H1 (cell line): ENCODE results near the gene TMEM232. TPM values are rescaled to one million over a fixed set of nuclear protein-coding genes. Genes with fewer than 3 reads are reported as not detected.
A peak's percentile ranks its signal among the peaks of the same experiment; 100 is the strongest.

Experiments
- CTCF ChIA-PET: fragments of 300-600 bp; sonication (Branson Sonifier 250); formaldehyde crosslinking; loops from one replicate; lab custom pipeline; 2021; ENCODE audit not compliant: partially characterized antibody; lab: Charles Lee
- POLR2A ChIA-PET: fragments of 300-600 bp; sonication (Branson Sonifier 250); formaldehyde crosslinking; loops from one replicate; lab custom pipeline; 2021; ENCODE audit warnings: inconsistent platforms; ENCODE audit not compliant: partially characterized antibody; lab: Charles Lee
- DNase-seq, 2 experiments: peaks; one replicate each; pipeline versions ENCODE4 v3.0.0 to v3.0.0-alpha.2; 2010 to 2022; ENCODE audit warnings: low spot score in 2 of 2, low read depth in 1 of 2, mixed read lengths in 1 of 2
- FAIRE-seq: peaks from 2 replicates; lab custom pipeline; 2011; peaks lifted over from hg19 to GRCh38; lab: Jason Lieb, UNC
- H2AFZ ChIP-seq: 2 replicates; pipeline ENCODE4 v1.8.1; 2012; ENCODE audit warnings: low read length, inconsistent platforms
- H2AK5ac ChIP-seq: 2 replicates; pipeline ENCODE4 v1.6.1; 2013; ENCODE audit warnings: low read depth, low read length
- H2BK120ac ChIP-seq: replicated peaks from 2 replicates; pipeline ENCODE3; 2013; ENCODE audit warnings: low read depth, low read length, inconsistent platforms
- H2BK12ac ChIP-seq: 2 replicates; pipeline ENCODE4 v1.6.1; 2013; ENCODE audit warnings: low read depth, low read length
- H2BK15ac ChIP-seq: 2 replicates; pipeline ENCODE4 v1.6.1; 2013; ENCODE audit warnings: low read length
- H2BK20ac ChIP-seq: 2 replicates; pipeline ENCODE4 v1.6.1; 2013; ENCODE audit warnings: low read length
- H2BK5ac ChIP-seq: 2 replicates; pipeline ENCODE4 v1.6.1; 2013; ENCODE audit warnings: low read depth, low read length
- H3K14ac ChIP-seq: 2 replicates; pipeline ENCODE4 v1.6.1; 2013; ENCODE audit warnings: inconsistent platforms; ENCODE audit not compliant: insufficient read length
- H3K18ac ChIP-seq: 2 replicates; pipeline ENCODE4 v1.6.1; 2013; ENCODE audit warnings: low read length; ENCODE audit errors: extremely low read depth
- H3K23ac ChIP-seq: 2 replicates; pipeline ENCODE4 v1.6.1; 2013; ENCODE audit warnings: inconsistent platforms; ENCODE audit not compliant: insufficient read length
- H3K23me2 ChIP-seq: 2 replicates; pipeline ENCODE4 v1.6.1; 2013; ENCODE audit warnings: low read depth, low read length
- H3K27ac ChIP-seq: 2 replicates; pipeline ENCODE4 v1.6.1; 2011; ENCODE audit warnings: low read depth, low read length, inconsistent platforms
- H3K27me3 ChIP-seq, 4 experiments: replicated peaks in 1 of 4; 1 replicate in 1 of 4; 2 replicates in 3 of 4; pipeline versions ENCODE4 v1.6.1 to v1.8.1; 2011 to 2013; ENCODE audit warnings: low read length in 3 of 4, mild to moderate bottlenecking in 3 of 4, inconsistent platforms in 2 of 4, mixed read lengths in 2 of 4, moderate library complexity in 1 of 4; ENCODE audit not compliant: control insufficient read depth in 3 of 4, insufficient read depth in 3 of 4; ENCODE audit errors: extremely low read depth in 1 of 4
- H3K36me3 ChIP-seq, 4 experiments: 2 replicates each; pipeline versions ENCODE4 v1.6.1 to v1.8.1; 2011 to 2013; ENCODE audit warnings: mild to moderate bottlenecking in 4 of 4, low read length in 3 of 4, moderate library complexity in 2 of 4, control low read depth in 1 of 4, inconsistent platforms in 1 of 4; ENCODE audit not compliant: insufficient read depth in 4 of 4, control insufficient read depth in 2 of 4
- H3K4ac ChIP-seq: replicated peaks from 2 replicates; pipeline ENCODE3; 2013; ENCODE audit warnings: low read length, low read depth, mixed read lengths, inconsistent platforms; ENCODE audit not compliant: insufficient read length
- H3K4me1 ChIP-seq, 4 experiments: replicated peaks in 1 of 4; 1 replicate in 1 of 4; 2 replicates in 3 of 4; pipeline versions ENCODE4 v1.6.1 to v1.8.1; 2011 to 2013; ENCODE audit warnings: low read length in 3 of 4, inconsistent platforms in 2 of 4, mixed read lengths in 1 of 4; ENCODE audit not compliant: insufficient read depth in 4 of 4, control insufficient read depth in 3 of 4
- H3K4me2 ChIP-seq, 2 experiments: 2 replicates each; pipeline versions ENCODE4 v1.6.1 to v1.8.1; 2011 to 2013; ENCODE audit warnings: low read depth in 2 of 2, low read length in 2 of 2, control low read depth in 1 of 2, inconsistent platforms in 1 of 2, mild to moderate bottlenecking in 1 of 2; ENCODE audit not compliant: insufficient read depth in 1 of 2
- H3K4me3 ChIP-seq, 4 experiments: fragments of 200-600, 300-600 bp in 1 of 4; sonication (generic), shearing (Covaris generic), sonication (Bioruptor Twin) in 1 of 4; 2 replicates each; pipeline versions ENCODE4 v1.5.1 to v1.8.1; 2011 to 2016; ENCODE audit warnings: low read length in 4 of 4, low read depth in 3 of 4, control low read depth in 2 of 4, inconsistent platforms in 2 of 4, mild to moderate bottlenecking in 2 of 4, mixed read lengths in 1 of 4, moderate library complexity in 1 of 4; ENCODE audit not compliant: insufficient read depth in 2 of 4; ENCODE audit errors: extremely low read depth in 1 of 4
- H3K56ac ChIP-seq: replicated peaks from 2 replicates; pipeline ENCODE3; 2013; ENCODE audit warnings: low read depth, mild to moderate bottlenecking, mixed read lengths, low read length, inconsistent platforms; ENCODE audit not compliant: insufficient read length
- H3K79me1 ChIP-seq: 2 replicates; pipeline ENCODE4 v1.6.1; 2013; ENCODE audit warnings: low read depth, low read length, control low read depth
- H3K79me2 ChIP-seq, 2 experiments: 2 replicates each; pipeline versions ENCODE4 v1.6.1 to v1.8.1; 2012 to 2013; ENCODE audit warnings: low read length in 2 of 2, mild to moderate bottlenecking in 2 of 2, inconsistent platforms in 1 of 2; ENCODE audit not compliant: insufficient read depth in 2 of 2, control insufficient read depth in 1 of 2
- H3K9ac ChIP-seq, 4 experiments: replicated peaks in 1 of 4; 1 replicate in 1 of 4; 2 replicates in 3 of 4; pipeline versions ENCODE4 v1.6.1 to v1.8.1; 2011 to 2013; ENCODE audit warnings: low read depth in 3 of 4, low read length in 3 of 4, control low read depth in 2 of 4, mild to moderate bottlenecking in 2 of 4, moderate library complexity in 2 of 4, inconsistent platforms in 1 of 4; ENCODE audit errors: extremely low read depth in 1 of 4
- H3K9me3 ChIP-seq, 2 experiments: 2 replicates each; pipeline versions ENCODE4 v1.6.1 to v1.8.1; 2012 to 2013; ENCODE audit warnings: mild to moderate bottlenecking in 2 of 2, moderate library complexity in 2 of 2, control low read depth in 1 of 2, inconsistent platforms in 1 of 2, low read depth in 1 of 2, low read length in 1 of 2, mixed read lengths in 1 of 2; ENCODE audit not compliant: insufficient read depth in 2 of 2
- H4K20me1 ChIP-seq, 2 experiments: replicated peaks in 1 of 2; 2 replicates each; pipeline versions ENCODE3 to v1.8.1; 2011 to 2013; ENCODE audit warnings: inconsistent platforms in 2 of 2, low read length in 2 of 2, mild to moderate bottlenecking in 1 of 2; ENCODE audit not compliant: insufficient read depth in 2 of 2, control insufficient read depth in 1 of 2
- H4K5ac ChIP-seq: 2 replicates; pipeline ENCODE4 v1.6.1; 2013; ENCODE audit warnings: low read length, low read depth, mixed read lengths, inconsistent platforms; ENCODE audit not compliant: insufficient read length
- H4K8ac ChIP-seq: 2 replicates; pipeline ENCODE4 v1.8.0; 2013; ENCODE audit warnings: mild to moderate bottlenecking, moderate library complexity, low read length, inconsistent platforms; ENCODE audit not compliant: insufficient read depth; ENCODE audit errors: extremely low read depth
- H4K91ac ChIP-seq: replicated peaks from 2 replicates; pipeline ENCODE3; 2013; ENCODE audit warnings: low read length, mixed read lengths, inconsistent platforms; ENCODE audit not compliant: insufficient read length
- JUND ChIP-seq: IDR thresholded peaks from 2 replicates; pipeline ENCODE4 v1.6.1; 2011; ENCODE audit warnings: mild to moderate bottlenecking, improper control_type of control experiment, low read length
- USF2 ChIP-seq: IDR thresholded peaks from 2 replicates; pipeline ENCODE4 v1.6.1; 2011; ENCODE audit warnings: low read length, improper control_type of control experiment
- WGBS, 2 experiments: shearing (Covaris generic) in 1 of 2; methylation state at CpG; one replicate each; pipeline versions ENCODE4 v1.1.6 to v1.1.7; 2013 to 2015; ENCODE audit warnings: low lambda C conversion rate in 2 of 2, mixed read lengths in 2 of 2, inconsistent platforms in 1 of 2, low coverage in 1 of 2, missing lambda C conversion rate in 1 of 2; ENCODE audit not compliant: insufficient replicate concordance in 2 of 2, insufficient coverage in 1 of 2, insufficient read length in 1 of 2; ENCODE audit errors: extremely low coverage in 1 of 2, missing lambda C conversion rate in 1 of 2; 5-methylcytosine and 5-hydroxymethylcytosine counted together
- polyA plus RNA-seq, 7 experiments: library from polyadenylated mRNA; depleted of rRNA in 3 of 7; stranded (reverse) in 5 of 7; unstranded in 2 of 7; fragments of >200 nt in 5 of 7; fragments of 200-250 nt in 2 of 7; gene quantifications; 1 replicate in 5 of 7; 2 replicates in 1 of 7; 4 replicates in 1 of 7; pipeline versions ENCODE4 v1.2.1 to v1.2.3, GENCODE V29; 2011 to 2013; ENCODE audit warnings: missing spikeins in 2 of 7, mixed read lengths in 2 of 7
- total RNA-seq: library from RNA; stranded (reverse); fragmentation: NEBNext Ultra II Directional; extraction: Animal tissue kit (Norgen Biotek cat#: 25700); gene quantifications from 2 replicates; pipeline ENCODE4 v1.2.1, GENCODE V29; 2021

TMEM232 gene
- total and polyA plus RNA-seq, 2 of the 8 experiments (the other 6 are each of a cell fraction or from before 2014, with no cell fraction given): 0.38 to 1.3 TPM

GRCh38 chr5:110463106-110463505 lies 263.4 kb downstream of the TMEM232 start:
- no peak overlapping the region for H4K5ac ChIP-seq
- no peak for TF ChIP-seq JUND
- TF ChIP-seq USF2: no peak
- DNase-seq (no peak), FAIRE-seq (no peak)
- no peak overlapping the region for H3K4ac ChIP-seq
- H2AK5ac ChIP-seq: no peak overlapping the region
- no peak overlapping the region for H4K8ac ChIP-seq
- no peaks in the 10 kb centered on the region for H3K36me3 ChIP-seq
- H3K23me2 ChIP-seq: no peaks in the 10 kb centered on the region; the same call in 1 of the 2 replicates
- ChIA-PET CTCF (no interaction called here), POLR2A (no interaction called here)
- H3K79me1 ChIP-seq: no peaks in the 10 kb centered on the region
- no peak overlapping the region for H2BK20ac ChIP-seq
- no peak overlapping the region for H3K56ac ChIP-seq
- H3K27ac ChIP-seq: no peak overlapping the region
- peak overlapping the region in 1 of 4 experiments; percentile 13; a peak in 1 of 7 replicates for H3K9ac ChIP-seq
- H3K4me2 ChIP-seq: no peak overlapping the region
- no peaks in the 10 kb centered on the region for H4K20me1 ChIP-seq
- no peak overlapping the region for H2BK5ac ChIP-seq
- H3K27me3 ChIP-seq: no peaks in the 10 kb centered on the region
- H2AFZ ChIP-seq: no peak overlapping the region
- H3K23ac ChIP-seq: no peak overlapping the region
- no peaks in the 10 kb centered on the region for H3K79me2 ChIP-seq
- H2BK12ac ChIP-seq: no peak overlapping the region
- H2BK15ac ChIP-seq: no peak overlapping the region
- no peak overlapping the region for H2BK120ac ChIP-seq
- H3K4me3 ChIP-seq: no peak overlapping the region
- H3K4me1 ChIP-seq: no peaks in the 10 kb centered on the region; a peak in 1 of 7 replicates
- H4K91ac ChIP-seq: no peak overlapping the region
- 89% methylated on average over 2 of the region's 2 CpGs; no CpG with 5 or more reads in 1 of the 2 experiments for WGBS, 2 experiments
- no peak overlapping the region for H3K14ac ChIP-seq
- H3K9me3 ChIP-seq: no peaks in the 10 kb centered on the region
- H3K18ac ChIP-seq: no peak overlapping the region
